EH (cell line): ENCODE data around the gene DNAJC16.
"Not testable (repeated sequence)": the region's sequence is repeated elsewhere in the genome, so short reads cannot be mapped to it uniquely, and the experiment has no call there.

Experiments
- DNase-seq: peaks from one replicate; pipeline ENCODE4 v3.0.0-alpha.2; 2015; ENCODE audit warnings: low read depth

DNAJC16 gene

DNA sequence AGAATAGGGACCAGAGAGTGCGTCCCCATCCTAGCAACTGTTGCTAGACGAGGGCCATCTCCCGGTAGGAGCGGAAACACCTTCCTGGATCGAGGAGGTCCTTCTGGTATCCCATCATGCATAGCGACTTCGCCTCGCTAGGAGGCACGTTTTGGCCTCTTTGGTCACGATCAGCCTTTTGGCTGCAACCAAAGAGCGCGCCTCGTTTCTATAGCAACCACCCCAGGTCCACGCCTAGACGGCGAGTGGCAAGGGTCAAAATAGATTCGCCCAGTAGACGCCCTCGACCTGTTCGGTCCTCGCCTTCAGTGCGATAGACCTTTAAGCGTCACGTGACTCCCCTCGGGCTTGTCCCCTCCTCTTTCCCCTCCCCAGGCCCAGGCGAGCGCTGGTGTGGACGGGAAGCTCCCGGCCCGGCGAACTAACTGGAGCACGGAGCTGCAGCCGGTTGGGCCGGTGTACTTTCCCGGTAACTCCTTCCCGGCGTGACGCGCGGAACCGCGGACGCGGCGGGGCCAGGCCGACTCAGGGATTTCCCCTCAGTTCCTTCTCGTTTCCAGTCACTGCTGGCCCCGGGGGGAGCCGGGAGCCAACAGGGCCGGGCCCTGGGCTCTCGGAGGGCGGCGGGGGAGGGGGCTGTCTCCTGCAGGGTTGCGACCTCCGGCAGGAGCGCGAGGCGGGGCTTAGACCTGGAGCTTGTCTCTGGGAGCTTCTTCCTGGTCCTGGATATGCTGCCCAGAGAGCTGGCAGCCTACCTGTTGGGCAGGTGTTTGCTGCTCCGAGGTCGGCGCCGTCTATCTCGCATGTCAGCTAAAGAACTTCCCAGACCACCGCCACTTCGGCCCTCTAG, at the start of gene DNAJC16:
TSS of gene DNAJC16 (plus strand) at position 359 of the 850 bp plus-strand sequence. CDS start 2,258 bp downstream, outside the sequence.
- DNase-seq = peak; percentile 100

- no peak for DNase-seq
Measured at GRCh38 chr1:15476927-15477326, 49.7 kb upstream of the DNAJC16 start.

- no peak for DNase-seq
Measured at GRCh38 chr1:15477646-15478212, 48.9 kb upstream of the DNAJC16 start.

DNA sequence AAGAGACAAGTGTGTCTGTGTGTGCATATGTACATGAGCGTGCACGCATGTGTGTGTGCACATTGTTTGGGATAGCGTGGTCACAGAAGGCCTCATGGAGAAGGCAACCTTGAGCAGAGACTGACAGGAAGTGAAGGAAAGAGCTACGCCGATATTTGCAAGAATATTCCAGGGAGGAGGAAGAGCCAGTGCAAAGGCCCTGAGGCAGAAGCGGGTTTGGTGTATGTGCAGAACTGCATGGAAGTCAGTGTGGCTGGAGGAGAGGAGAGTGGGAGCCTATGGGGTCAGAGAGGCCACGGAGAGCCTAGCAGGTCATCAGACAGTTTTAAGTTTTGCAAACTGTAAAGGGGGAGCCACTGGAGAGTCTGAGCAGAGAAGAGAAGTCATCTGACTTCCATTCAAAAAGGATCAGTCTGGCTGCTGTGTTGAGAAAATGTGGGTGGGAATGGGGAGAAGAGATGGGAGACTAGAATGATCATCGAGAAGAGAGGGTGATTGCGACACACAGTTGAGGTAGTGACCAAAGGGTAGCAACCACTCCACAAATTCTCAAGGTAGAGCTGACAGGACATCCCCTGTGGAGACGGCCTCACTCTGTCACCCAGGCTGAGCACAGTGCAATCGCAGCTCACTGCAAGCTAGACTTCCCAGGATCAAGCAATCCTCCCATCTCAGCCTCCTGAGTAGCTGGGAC, 46.8 kb upstream of the DNAJC16 start:
- no peak for DNase-seq

DNA sequence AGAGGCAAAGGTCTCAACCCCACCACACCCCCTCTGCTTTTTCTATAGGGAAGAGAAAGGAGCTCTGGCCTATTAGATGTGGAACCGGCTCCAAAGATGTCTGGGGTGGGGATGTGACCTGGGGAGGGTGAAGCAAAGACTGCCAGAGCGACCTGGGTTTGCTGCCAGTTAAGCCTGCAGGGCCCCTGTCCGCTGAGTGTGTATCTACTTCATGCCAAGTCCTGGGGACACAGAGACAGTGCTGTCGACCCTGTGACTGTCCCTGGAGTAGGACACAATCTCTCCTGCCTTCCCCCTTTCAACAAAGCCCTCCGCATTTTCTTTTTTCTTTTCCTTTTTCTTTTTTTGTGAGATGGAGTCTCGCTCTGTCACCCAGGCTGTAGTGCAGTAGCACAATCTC, 44.2 kb upstream of the DNAJC16 start:
- DNase-seq = not testable (repeated sequence)

GRCh38 chr1:15482983-15483543, 43.6 kb upstream of the DNAJC16 start:
- DNase-seq = not testable (repeated sequence)

DNA sequence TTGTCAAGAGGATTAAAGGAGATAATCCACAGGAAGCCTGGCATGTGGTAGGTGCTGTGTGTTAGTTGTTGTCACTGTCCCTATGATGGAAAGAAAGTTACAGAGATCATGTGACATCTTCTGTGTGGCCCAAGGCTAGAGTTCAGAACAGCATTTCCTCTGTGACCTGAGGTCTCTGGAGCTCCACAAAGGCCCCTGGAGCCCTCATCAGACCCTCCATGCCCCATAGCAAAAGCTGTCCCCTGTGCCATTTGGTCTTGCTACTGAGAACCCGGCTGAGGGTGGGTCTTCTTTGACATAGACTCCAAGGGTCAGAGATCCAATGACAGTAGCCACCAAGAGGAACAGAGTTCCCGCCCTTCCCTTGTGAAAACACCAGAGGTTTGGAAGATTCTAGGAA, 42.7 kb upstream of the DNAJC16 start:
- no peak for DNase-seq

DNA sequence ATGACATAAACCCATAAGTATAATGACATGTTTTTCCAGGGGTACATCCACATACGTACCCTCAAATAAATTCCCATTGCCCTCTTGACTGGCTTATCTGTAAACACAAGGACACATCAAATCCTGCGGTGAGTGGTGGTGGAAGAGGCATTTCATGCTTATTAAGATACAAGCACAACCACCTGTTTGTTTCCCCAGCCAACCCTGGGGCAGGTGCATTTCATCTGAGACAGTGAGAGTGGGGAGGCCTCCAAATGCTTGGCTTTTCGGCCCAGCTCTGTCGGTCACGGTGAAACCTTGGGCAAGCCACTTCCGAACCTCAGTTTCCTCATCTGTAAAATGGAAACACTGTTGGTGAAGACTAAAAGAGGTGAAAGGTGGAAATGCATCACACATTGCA, 42.2 kb upstream of the DNAJC16 start:
- not testable (repeated sequence) for DNase-seq

- DNase-seq = no peak
Measured at GRCh38 chr1:15485636-15486035, 41.0 kb upstream of the DNAJC16 start.

DNA sequence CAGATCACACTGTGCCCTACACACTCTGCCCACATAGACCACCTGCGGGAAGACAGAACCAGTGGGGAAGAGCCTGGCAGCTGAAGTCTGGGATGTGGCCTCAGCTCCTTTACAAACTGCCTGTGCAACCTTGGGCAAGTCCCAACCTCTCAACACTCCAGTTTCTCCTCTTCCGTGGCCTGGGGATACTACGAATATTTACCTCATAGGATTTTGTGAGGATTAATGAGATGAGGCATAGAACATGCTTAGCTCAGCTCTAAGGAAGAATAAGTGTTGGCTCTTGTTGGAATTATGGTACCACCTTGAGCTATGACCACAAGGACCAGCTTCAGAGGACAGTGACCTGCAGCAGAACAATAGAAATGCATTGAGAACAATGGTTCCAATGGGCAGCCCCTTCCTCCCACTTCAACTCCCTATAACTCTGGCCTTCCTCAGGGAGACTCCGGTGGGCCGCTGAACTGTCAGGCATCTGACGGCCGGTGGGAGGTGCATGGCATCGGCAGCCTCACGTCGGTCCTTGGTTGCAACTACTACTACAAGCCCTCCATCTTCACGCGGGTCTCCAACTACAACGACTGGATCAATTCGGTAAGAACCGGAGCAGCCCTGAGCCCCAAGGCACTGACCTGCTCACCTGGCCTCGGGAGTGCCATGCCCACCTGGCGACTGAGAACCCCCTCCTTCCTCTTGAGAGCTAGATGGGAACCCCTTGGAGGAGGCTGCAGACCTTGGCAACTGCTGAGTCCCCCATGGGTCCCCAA, 39.6 kb upstream of the DNAJC16 start:
- not testable (repeated sequence) for DNase-seq

- DNase-seq = no peak
Measured at GRCh38 chr1:15488371-15488770, 38.3 kb upstream of the DNAJC16 start.

GRCh38 chr1:15489052-15489736, 37.5 kb upstream of the DNAJC16 start:
- DNase-seq = no peak

DNA sequence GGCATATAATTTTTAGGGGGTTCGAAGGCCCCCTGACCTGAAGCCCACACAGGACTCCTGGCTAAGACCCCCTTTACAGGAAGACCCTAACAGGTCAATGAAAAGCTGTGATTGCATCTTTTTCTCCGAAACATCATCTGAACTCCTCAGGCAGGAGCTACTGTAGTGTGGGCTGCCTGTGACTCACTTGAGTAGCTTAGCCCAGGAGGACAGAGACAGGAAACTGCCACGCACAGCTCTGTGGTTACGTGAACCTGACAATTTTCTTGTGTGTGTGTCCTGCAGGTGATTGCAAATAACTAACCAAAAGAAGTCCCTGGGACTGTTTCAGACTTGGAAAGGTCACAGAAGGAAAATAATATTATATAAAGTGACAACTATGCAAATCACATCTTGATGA, 35.6 kb upstream of the DNAJC16 start:
- peak; percentile 11 for DNase-seq

GRCh38 chr1:15492596-15492995, 34.1 kb upstream of the DNAJC16 start:
- no peak for DNase-seq

GRCh38 chr1:15493869-15494390, 32.7 kb upstream of the DNAJC16 start:
- DNase-seq = no peak

GRCh38 chr1:15500184-15501178, 26.2 kb upstream of the DNAJC16 start:
- no peak for DNase-seq

GRCh38 chr1:15501208-15502032, 25.2 kb upstream of the DNAJC16 start:
- peak; percentile 46 for DNase-seq

DNA sequence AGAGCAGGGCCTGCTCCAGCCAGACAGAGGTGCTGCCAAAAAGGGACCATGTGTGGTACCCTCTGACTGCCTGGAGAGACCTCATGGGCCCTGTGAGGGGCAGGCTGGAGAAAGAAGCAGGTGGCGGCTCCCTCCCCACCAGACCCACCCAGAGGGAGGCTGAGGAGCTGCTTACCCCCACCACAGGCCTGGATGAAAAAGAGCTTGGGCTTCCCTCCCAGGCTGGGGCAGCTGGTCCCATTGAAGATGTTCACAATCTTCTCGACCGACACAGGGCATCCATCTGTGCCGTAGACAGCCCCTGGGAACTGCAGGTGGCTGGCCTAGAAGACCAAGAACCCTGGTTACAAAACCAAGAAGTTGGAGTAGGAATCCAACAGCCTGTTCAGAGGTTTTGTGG, 22.2 kb upstream of the DNAJC16 start:
- DNase-seq = no peak

DNA sequence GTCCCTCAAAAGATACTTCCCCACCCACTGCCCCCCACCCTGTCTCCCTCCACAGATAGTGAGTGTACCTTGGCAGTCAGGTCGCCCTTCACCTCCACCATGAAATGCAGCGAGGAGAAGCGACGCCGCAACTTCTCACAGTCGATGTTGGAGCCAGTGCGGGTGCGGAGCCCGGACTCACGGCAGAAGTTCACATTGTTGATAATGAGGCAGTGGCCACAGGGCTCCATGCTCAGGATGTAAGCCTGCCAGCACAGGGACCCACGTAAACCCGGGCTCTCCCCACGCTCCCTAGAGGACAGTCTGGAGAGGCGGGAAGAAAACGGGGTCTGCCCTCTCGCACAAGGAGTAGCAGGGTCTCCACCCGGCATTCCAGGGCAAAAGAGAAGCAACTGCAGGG, 19.8 kb upstream of the DNAJC16 start:
- no peak for DNase-seq
